ENCODE results near the gene ARRDC5.

- TF ChIP-seq CTCF (IDR thresholded peaks at IDR 0.05; ENCODE audit: low read depth, low read length) = no peak
- TF ChIP-seq EZH2phosphoT487 (IDR thresholded peaks at IDR 0.05; ENCODE audit: low read depth) = no peak
Measured at GRCh38 chr19:4867534-4868285, 35.0 kb downstream of the ARRDC5 start, which contains the start of gene PLIN3.

Data from OCI-LY3 (cell line).